GM12878 (cell line): ENCODE results near the gene MIA3. TPM values are rescaled to one million over a fixed set of nuclear protein-coding genes. Genes with fewer than 3 reads are reported as not detected.

ENCODE experiments used
- DPF2 ChIP-seq: fragments of 450-650 bp; IDR thresholded peaks from 2 replicates; pipeline ENCODE4 v1.6.1; 2017; ENCODE audit warnings: mild to moderate bottlenecking
- E4F1 ChIP-seq: fragments of 450-650 bp; IDR thresholded peaks from 2 replicates; pipeline ENCODE4 v1.6.1; 2018; ENCODE audit warnings: borderline replicate concordance, mild to moderate bottlenecking; ENCODE audit not compliant: partially characterized antibody
- HSF1 ChIP-seq: fragments of 150-350 bp; IDR thresholded peaks from 2 replicates; pipeline ENCODE4 v1.6.1; 2014; ENCODE audit warnings: mild to moderate bottlenecking, low read depth, low read length
- KDM1A ChIP-seq: fragments of 200-600 bp; sonication (generic); IDR thresholded peaks from 2 replicates; pipeline ENCODE4 v1.6.1; 2016; ENCODE audit warnings: borderline replicate concordance
- NR2C1 ChIP-seq: fragments of 450-650 bp; IDR thresholded peaks from 2 replicates; pipeline ENCODE4 v1.6.1; 2017; ENCODE audit warnings: antibody characterized with exemption, mild to moderate bottlenecking, moderate library complexity
- POLR2AphosphoS5 ChIP-seq: IDR thresholded peaks from 2 replicates; pipeline ENCODE4 v1.6.1; 2011; ENCODE audit warnings: mild to moderate bottlenecking, low read length, inconsistent platforms
- SP1 ChIP-seq: IDR thresholded peaks from one replicate; pipeline ENCODE4 v1.6.1; 2011; ENCODE audit warnings: low read depth, low read length
- TBL1XR1 ChIP-seq: IDR thresholded peaks from 2 replicates; pipeline ENCODE4 v1.6.1; 2012; ENCODE audit warnings: low read depth, low read length, improper control_type of control experiment
- polyA plus RNA-seq, 11 experiments: library from polyadenylated mRNA; depleted of rRNA in 4 of 11; unstranded in 6 of 11; stranded (reverse) in 5 of 11; fragments of >200 nt; fragmentation: Nextera tagmentation in 4 of 11; fragmentation: Illumina TruSeq in 1 of 11; extraction: Ambion mirVana in 4 of 11; extraction: Trizol in 1 of 11; gene quantifications; 1 replicate in 1 of 11; 2 replicates in 10 of 11; pipeline versions ENCODE4 v1.2.1 to v1.2.3, GENCODE V29; 2011 to 2016; ENCODE audit warnings: inconsistent platforms in 2 of 11, missing spikeins in 2 of 11, low read depth in 1 of 11
- total RNA-seq, 4 experiments: library from RNA; depleted of rRNA in 3 of 4; stranded (reverse); fragments of >200 nt in 3 of 4; fragmentation: Illumina TruSeq in 1 of 4; extraction: Trizol in 1 of 4; gene quantifications; 2 replicates each; pipeline versions ENCODE4 v1.2.1 to v1.2.3, GENCODE V29; 2013 to 2021

MIA3 gene
- total and polyA plus RNA-seq, 10 of the 15 experiments (the other 5 are each of a cell fraction or from before 2014, with no cell fraction given) = 12.9 to 50.8 (median 30.3) TPM

- no peak for TF ChIP-seq NR2C1
- no peak for TF ChIP-seq POLR2AphosphoS5
- TF ChIP-seq SP1 = no peak
- TF ChIP-seq TBL1XR1 = no peak
- no peak for TF ChIP-seq E4F1
- no peak for TF ChIP-seq KDM1A
- no peak for TF ChIP-seq DPF2
- no peak for TF ChIP-seq HSF1
- TF ChIP-seq, all 136 proteins: peak for 5
These were observed 16.5 kb downstream of the MIA3 start (continued) for GRCh38 chr1:222634180-222635013.
